Suprapubic skin (tissue), 4 donors: Measurements from ENCODE around the gene DPH7.

ENCODE experiments used
- POLR2A ChIP-seq, 2 donors: fragments of 450-650 bp; IDR thresholded peaks; one replicate each; pipeline ENCODE4 v1.6.1; 2017; ENCODE audit warnings: antibody characterized with exemption in 2 of 2, mild to moderate bottlenecking in 2 of 2, moderate library complexity in 2 of 2
- POLR2AphosphoS5 ChIP-seq, 3 donors: sonication (generic); formaldehyde crosslinking; IDR thresholded peaks; one replicate each; pipeline ENCODE4 v1.6.1; 2017; ENCODE audit warnings: antibody characterized with exemption in 3 of 3
- TF ChIP-seq, protein P1 (sequence below), 2 donors: fragments of 200-600 bp in 1 of 2; fragments of 450-650 bp in 1 of 2; sonication (generic) in 1 of 2; IDR thresholded peaks; one replicate each; pipeline ENCODE4 v1.5.1; 2016 to 2019; ENCODE audit warnings: antibody characterized with exemption in 2 of 2, mild to moderate bottlenecking in 1 of 2, moderate library complexity in 1 of 2

DNA sequence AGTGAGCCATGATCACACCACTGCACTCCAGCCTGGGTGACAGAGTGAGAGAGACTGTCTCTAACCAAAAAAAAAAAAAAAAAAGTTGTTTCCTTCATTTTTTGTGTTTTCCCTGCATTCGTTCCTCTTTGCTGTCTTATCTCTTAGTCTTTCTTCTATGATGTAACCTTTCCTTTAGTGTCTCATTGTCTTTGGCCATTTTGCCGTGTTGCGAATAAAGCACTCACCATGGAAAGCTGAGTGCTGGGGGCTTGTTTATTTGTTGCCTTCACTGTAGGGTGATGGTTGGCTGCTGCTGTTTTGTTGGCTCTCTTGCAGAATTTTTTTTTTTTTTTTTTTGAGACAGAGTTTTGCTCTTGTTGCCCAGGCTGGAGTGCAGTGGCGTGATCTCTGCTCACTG is 47.7 kb upstream of the DPH7 start:
- TF ChIP-seq POLR2A (IDR thresholded peaks at IDR 0.05) (no peak), POLR2AphosphoS5 (IDR thresholded peaks at IDR 0.05) (no peak)
- TF ChIP-seq, protein P1, sequence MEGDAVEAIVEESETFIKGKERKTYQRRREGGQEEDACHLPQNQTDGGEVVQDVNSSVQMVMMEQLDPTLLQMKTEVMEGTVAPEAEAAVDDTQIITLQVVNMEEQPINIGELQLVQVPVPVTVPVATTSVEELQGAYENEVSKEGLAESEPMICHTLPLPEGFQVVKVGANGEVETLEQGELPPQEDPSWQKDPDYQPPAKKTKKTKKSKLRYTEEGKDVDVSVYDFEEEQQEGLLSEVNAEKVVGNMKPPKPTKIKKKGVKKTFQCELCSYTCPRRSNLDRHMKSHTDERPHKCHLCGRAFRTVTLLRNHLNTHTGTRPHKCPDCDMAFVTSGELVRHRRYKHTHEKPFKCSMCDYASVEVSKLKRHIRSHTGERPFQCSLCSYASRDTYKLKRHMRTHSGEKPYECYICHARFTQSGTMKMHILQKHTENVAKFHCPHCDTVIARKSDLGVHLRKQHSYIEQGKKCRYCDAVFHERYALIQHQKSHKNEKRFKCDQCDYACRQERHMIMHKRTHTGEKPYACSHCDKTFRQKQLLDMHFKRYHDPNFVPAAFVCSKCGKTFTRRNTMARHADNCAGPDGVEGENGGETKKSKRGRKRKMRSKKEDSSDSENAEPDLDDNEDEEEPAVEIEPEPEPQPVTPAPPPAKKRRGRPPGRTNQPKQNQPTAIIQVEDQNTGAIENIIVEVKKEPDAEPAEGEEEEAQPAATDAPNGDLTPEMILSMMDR (IDR thresholded peaks at IDR 0.05): no peak
